RPMI7951 (cell line): ENCODE results near the gene SRPRA. TPM values are rescaled to one million over a fixed set of nuclear protein-coding genes. Genes with fewer than 3 reads are reported as not detected.
"Not testable (repeated sequence)": the region's sequence is repeated elsewhere in the genome, so short reads cannot be mapped to it uniquely, and the experiment has no call there.

ENCODE experiments used
- DNase-seq: peaks from one replicate; pipeline ENCODE4 v3.0.0-alpha.2; 2012; ENCODE audit warnings: low read depth
- total RNA-seq: library from RNA; depleted of rRNA; stranded (reverse); fragments of >200 nt; shearing (Covaris generic); gene quantifications from 2 replicates; pipeline ENCODE4 v1.2.3, GENCODE V29; 2014; rRNA removed

Gene SRPRA, protein sequence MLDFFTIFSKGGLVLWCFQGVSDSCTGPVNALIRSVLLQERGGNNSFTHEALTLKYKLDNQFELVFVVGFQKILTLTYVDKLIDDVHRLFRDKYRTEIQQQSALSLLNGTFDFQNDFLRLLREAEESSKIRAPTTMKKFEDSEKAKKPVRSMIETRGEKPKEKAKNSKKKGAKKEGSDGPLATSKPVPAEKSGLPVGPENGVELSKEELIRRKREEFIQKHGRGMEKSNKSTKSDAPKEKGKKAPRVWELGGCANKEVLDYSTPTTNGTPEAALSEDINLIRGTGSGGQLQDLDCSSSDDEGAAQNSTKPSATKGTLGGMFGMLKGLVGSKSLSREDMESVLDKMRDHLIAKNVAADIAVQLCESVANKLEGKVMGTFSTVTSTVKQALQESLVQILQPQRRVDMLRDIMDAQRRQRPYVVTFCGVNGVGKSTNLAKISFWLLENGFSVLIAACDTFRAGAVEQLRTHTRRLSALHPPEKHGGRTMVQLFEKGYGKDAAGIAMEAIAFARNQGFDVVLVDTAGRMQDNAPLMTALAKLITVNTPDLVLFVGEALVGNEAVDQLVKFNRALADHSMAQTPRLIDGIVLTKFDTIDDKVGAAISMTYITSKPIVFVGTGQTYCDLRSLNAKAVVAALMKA
- 130 and 143 TPM in 2 replicates for total RNA-seq

DNA sequence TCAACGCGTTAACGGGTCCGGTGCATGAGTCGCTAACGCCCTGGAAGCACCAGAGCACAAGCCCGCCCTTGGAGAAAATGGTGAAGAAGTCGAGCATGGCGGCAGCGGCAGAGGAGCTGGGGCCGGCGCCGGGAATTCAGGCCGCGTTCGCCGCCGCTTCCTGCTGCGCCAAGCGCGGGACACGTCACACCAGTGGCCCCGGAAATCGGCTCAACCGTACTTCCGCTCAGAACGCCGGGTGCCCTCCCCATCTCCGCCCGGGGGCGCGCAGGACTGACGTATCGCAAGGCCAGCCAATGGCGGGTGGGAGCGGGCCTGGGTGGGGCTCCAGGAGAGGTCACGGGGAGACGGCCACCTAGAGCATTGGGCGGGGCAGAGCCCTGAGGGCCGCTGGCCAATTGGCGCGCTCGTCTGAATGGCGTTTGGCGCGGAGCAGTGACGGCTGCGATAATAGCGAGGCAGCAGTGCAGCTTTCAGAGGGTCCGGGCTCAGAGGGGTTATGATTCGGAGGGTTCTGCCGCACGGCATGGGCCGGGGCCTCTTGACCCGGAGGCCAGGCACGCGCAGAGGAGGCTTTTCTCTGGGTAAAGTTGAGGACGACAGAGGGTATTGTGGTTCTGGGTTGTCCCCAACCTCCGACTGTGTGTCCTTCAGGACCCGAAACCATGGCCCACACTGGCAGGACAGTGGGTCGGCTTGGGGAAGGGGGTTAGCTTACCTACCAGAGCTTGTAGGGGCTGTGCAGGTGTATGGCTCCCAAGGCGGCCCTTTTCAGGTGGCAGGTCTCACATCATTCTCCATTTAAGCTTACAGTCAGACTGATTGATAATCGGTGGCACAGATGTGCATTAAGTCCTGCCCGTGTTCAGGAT, at the start of gene SRPRA, which contains the start of gene FOXRED1:
TSS of gene SRPRA (minus strand) at position 188 of the 872 bp plus-strand sequence. CDS start at position 97, 91 bp downstream.
TSS of gene FOXRED1 (plus strand) at position 447 of the 872 bp plus-strand sequence. CDS start at position 500, 53 bp downstream.
- peak; percentile 99 for DNase-seq

DNA sequence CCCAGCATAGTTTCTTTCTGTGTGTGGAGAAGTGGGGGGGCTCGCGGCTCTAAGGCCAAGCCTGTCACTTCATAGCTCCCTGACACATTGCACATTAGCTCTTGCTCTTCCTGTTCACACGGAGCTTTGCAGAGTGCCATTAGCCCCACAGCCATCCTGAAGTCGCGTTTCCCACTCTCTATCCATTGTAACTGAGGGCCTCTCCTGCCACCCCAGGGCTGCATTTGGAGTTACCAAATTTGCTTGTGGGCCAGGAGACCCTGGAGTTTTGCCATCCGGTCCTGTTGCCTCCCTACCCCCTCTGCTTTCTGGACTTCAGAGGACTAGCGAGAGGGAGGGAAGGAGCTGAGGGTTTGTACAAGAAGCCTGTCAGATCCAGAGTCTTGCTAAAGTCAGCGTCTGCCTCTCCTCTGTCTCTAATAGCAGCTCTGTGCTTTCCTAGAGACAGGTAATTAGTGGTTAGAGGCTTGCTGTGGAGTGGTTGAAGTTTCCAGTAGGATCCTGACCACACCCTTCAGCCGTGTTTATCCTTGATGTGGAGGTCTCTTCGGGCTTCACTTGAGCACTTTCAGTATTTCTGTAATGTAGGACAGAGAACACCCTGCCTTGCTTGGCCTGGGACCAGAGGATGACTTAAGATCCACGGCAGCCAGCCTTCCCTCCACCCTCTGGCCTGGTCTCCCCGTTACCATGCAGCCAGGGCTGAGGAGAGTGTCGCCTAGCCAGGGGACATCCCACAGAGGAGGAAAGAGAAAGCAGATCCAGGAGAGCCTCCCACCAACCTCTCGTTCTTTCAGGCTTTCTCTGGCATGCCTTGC, 49.3 kb upstream of the SRPRA start:
- peak; percentile 95 for DNase-seq

DNA sequence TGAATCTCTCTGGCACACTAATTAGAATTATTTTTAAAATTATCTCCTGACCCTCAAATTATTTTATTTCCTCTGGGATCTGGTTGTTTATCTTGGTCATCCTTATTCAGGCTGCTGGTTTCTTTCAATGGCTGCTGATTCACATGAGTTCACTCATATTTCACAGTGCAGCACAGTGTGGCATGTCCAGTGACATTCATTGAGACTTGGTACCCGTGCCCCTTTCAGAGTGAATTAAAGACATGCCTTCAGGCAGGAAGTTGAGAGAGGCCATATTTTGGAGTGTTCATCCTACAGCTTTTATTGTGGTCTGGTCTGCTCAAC, 48.7 kb upstream of the SRPRA start:
- DNase-seq = peak; percentile 79

DNA sequence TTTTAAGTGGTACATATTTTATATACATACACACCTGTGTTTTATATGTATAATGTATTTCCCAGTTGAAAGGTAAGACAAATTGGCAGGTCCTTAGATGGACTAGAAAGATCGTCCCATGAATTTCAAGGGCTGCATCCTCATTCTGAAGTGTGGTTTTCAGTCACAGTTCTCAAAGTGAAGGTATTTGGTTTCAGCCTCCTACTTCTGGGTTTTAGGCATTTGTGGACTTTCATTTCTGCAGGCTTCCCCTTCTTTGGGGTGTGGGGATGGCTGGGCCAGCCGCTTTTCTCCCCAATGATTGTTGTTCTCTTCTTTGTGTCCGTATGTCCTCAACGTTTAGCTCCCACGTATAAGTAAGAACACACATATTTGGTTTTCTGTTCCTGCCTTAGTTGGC, 45.1 kb upstream of the SRPRA start:
- DNase-seq = no peak

DNA sequence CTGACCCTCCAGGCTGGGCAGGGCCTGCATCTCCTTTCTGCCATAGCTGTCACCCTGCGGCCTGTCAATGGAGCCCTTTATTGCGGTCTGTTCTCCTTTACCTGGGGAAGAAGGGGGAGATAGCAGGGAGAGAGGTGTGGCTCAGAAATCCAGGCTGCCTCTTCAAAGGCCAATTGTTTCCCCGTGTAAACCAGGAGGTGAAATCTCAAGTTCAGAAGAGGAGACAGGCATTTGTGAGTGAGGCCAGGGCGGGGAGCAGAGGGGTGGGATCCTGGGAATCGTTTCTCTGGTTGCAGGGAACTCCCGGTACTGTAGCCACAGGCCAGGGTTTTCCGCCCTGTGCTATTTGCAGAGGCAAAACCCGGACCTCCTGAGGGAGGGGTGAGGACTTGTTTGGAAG, 44.3 kb upstream of the SRPRA start:
- no peak for DNase-seq

DNA sequence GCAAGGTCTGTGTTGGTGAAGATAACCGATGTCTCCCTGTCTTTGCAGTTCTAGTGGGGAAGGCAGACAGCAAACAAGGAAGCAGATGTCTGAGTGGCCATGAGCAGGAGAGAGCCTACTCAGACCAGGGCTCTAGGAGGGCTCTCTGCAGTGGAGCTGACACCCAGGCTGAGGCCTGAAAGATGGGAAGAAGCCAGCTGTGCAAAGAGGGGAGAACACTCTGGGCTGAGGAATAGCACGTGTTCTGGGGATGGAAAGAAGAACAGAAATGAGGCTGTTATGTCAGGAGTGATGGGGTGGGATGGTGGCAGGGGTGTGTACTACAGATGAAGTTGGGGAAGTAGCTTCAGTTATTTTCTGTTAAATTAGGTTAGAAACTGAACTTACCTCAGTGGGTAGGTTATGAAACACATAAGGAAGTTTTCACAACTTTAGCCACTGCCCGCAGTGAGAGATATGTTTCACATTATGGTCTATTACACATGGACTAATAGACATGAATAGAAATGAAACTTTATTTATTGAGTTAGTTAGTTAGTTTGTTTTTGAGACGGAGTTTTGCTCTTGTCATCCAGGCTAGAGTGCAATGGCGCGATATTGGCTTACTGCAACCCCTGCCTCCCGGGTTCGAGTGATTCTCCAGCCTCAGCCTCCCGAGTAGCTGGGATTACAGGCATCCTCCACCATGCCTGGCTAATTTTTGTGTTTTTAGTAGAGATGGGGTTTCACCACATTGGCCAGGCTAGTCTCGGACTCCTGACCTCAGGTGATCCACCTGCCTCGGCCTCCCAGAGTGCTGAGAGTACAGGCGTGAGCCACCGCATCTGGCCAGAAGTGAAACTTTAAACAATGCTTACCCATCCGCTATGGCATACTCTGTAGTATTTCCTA, 43.0 kb upstream of the SRPRA start:
- DNase-seq = no peak

DNA sequence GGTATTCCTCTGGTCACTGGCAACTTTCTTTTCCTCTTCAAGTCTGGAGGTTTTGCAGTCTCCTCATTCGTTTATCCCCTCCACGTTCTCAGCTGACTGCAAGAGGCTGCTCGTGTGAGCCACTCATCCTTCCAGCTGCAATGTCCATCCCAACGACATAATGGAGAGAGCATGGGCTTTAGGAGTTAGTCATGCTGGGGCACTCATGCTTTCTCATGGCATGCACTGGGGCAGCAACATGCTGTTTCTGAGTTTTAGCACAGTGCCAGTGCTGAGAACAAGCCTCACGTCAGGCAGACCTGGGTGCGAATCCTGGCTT, 42.3 kb upstream of the SRPRA start:
- DNase-seq = peak; percentile 65

DNA sequence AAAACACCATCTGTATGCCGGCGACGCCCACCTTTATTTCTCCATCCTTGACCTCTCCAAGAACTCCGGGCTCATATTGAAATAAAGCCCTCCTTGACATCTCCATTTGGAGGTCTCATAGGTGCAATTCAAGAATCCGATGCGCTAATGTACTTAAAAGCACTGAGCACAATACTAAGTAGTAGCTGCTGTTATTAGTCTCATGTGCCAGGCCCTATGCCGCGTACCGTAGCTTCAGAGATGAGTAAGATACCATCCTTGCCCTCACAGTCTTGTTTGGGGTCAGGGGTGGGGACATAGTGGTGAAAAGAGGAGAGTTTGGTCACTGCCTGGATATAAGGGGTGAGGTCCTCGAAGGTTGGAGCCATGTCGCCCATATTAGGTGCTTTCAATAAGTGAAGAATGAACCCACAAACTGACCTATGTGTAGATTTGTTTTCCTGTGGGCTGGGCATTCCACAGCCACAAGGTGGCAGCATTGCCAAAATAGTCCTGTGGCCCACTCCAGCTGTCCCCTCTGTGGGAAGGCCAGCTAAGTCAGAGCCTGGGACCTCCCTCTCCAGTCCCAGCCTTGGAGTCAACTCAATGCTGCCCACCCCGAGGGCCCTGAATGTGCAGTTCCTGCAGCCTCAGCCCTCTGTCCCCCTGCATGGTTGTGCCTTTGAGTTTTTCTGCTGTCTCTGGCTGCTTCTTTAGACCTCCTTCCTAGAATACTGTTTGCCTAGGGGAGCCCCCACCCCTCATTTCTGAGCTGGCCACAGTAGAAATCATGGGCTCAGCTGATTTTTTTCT, 41.7 kb upstream of the SRPRA start:
- DNase-seq = peak; percentile 83

DNA sequence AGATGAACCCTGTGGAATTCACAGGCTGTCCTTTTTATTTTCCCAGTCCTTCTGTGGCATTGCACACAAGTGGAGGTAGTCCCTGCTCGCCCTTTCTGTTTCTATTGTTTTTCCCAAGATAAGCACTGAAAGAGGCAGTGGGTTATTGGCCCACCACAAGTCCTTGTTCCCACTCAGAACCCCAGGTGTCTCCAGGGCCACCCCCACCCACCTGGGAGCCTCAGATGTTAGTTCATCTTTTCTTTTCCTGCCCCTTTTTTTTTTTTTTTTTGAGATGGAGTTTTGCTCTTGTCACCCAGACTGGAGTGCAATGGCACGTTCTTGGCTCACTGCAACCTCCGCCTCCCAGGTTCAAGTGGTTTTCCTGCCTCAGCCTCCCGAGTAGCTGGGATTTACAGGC, 40.1 kb upstream of the SRPRA start:
- not testable (repeated sequence) for DNase-seq

DNA sequence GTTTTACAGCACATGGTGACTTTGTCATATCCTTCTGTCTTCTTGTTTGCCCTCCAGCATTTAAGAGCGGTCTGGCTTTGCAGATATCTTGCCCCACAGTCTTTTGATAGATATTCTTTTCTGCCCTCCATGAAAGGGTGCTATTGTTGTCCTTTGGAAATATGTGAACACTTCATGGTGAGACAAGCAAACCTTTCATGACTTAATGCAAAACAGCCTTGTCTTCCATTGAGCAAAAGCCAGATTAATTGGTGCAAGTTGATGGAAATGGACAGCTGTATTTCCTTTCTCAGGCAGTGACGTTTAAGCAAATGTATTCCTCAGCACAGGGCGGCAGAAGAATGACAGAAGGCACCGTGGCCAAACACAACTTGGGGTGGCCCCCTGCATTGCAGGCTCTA, 39.6 kb upstream of the SRPRA start:
- DNase-seq = peak; percentile 85

DNA sequence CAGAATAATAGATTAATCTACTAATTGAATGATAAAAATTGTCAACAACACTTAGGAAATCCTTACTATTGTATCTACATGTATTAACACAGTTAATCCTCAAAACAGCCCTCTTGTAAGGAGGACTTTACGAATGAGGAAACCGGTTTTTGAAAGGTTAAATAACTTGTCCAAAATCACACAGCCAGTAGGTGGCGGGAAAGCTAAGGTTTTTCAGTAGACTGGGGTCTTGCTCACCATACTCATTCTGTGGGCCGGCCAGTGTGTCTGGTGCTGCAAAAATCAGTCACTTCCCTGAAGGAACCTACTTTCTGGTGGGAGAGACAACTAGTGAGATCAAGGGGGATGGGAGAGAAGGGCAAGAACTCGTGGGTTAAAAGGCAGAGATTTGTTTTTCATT, 39.0 kb upstream of the SRPRA start:
- peak; percentile 76 for DNase-seq

DNA sequence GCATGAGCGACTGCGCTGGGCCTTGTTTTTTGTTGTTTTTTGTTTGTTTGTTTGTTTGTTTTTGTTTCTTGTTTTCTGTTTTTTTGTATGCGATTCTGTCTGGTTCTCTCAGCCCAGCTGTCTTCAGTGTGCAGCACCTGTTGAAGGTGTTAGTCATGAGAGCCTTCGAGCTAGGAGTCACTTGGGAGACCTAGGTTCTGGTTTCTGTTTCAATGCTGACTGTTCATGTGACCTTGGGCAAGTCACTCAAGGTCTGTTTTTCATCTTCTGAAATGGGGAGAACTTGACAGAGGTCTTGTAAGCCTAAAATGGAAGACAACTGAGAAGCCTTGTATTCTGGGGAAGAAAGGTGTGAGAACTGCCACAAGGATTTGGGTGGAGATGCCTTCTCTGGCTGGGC, 37.0 kb upstream of the SRPRA start:
- no peak for DNase-seq

DNA sequence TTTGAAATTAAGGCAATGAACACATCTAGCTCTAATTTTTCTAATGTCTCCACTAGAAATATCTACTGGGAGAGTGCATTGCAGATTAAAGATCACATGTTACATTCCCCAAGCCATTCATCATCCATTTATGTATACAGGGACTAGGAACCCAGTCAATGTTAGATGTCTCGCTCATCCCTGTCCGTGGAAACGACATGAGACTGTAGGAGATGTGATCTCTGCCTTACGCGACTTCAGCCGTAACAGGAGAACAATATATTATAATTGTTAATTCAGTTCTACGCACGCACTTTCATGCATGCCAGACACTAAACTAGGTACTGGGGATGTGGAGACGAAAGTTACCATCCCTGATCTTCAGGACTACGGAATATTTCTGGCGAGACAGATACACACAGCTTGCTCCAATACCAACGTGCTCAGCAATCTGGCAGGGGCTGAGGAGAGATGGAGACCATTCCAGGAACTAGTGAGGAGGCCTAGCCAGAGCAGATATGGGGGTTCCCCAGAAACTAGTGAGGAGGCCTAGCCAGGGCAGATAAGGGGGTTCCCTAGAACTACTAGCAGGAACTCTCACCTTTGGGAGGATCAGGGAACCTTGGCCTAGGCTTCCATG, 35.9 kb upstream of the SRPRA start:
- no peak for DNase-seq

DNA sequence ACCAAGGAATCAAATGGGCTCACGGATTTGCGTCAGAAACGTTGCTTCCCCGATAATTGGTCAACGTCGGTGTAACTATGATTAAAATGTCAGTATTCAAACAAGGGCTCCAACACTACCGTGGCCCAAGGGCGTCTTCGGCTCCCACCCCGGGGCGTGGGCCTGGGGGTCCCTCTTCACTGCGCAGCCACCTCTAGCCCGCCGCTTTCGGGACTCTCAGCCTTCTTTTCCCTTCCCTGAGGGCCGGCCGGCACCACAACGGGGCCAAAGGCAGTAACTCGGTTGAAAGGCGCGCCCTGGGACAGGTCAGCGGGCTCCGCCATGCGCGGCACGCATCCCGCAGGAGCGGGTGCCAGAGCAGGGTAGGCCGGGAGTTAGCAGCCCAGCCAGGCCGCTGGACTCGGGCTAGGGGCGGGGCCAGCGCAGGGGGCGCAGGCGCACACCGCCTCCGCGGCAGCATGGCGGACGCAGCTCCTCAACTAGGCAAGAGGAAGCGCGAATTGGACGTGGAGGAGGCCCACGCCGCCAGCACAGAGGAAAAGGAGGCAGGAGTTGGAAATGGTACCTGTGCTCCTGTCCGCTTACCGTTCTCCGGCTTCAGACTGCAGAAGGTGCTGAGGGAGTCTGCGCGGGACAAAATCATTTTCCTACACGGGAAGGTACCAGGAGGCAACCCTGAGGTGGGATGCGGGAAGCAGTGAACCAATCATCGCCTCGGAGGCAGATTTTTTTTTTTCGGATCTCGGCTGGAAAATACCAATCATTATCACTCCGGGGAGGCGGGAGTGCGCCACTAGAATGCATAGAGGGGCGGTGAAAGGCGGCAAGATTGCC, 35.1 kb upstream of the SRPRA start, which contains the start of gene DCPS:
TSS of gene DCPS (plus strand) at position 438 of the 834 bp plus-strand sequence. CDS start at position 459, 21 bp downstream.
- peak; percentile 88 for DNase-seq

DNA sequence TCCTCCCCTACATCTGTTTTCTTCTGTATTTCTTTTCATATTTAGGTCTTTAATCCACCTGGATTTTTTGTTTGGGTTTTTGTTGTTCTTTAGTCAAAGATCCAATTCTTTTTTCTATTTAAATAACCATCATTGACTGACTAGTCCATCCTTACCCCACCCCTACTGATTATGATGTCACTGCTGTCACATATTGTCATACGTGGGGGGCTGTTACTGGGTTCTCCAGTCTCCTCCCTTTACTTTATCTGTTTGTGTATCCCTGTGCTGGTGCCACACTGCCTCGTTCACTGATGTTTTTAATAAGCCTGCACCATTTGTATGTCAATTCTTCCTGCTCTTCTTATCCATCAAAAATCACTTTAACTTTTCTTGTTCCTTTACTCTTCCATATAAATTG, 28.3 kb upstream of the SRPRA start:
- no peak for DNase-seq

DNA sequence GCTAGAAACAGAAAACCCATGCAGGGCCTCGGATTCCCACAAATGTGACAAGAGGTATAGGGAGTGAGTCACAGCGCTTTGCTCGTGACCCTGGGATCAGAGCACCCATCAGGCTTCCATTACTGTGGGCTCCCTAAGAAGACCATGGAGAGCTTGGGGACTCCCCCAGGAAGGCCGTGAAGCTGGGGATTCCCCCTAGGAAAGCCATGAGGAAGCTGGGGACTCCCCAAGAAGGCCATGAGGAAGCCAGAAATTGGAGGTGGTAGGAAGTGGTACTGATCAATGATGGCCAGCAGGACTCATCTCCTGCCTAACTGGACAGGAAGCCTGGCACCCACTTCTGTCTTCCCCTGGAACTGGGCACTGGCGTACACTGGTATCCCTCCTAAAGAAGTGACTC, 25.0 kb upstream of the SRPRA start:
- no peak for DNase-seq

DNA sequence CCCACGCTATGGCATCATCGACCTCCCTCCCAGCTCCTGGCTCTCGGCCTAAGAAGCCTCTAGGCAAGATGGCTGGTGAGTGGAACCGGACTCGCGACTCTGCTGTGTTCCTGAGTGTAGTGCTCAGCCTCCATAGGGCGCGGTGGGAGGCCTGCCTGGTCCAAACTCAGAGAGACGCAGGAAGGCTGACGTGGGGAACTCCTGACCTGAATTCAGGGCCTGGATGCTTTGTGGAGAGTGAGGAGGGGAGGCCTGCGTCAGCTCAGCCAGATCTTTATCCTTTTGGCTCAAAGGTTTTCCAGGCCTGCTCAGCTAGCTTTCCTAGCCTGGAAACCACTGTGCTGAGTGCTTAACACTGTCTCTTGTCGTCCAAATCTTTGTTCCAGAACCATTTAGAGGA, 22.2 kb upstream of the SRPRA start:
- DNase-seq = no peak

DNA sequence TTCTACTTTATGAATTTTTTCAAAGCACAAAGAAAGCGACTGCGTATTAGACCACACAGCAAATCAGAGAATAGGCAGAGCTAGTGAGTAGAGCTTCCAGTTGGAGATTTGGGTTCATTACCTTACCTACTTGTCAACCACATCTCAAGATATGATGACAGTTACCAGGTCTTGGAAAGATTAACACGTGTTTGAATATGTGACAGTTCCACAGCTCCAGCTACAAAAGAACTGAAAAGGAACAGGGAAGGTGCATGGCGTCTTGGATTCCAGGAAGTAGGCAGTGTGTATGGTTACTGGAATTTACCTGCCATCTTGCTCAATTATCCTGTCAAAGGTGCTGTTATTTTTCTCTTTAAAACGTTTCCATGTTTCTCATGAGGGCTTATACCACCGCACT, 19.5 kb upstream of the SRPRA start:
- DNase-seq = no peak
